SU-DHL-6 (cell line): ENCODE results near the gene CEP164.

Source experiments
- CTCF ChIP-seq: fragments of 200-600 bp; sonication (generic); IDR thresholded peaks from one replicate; pipeline ENCODE4 v1.5.1; 2017; ENCODE audit warnings: antibody characterized with exemption, mild to moderate bottlenecking, low read length, moderate library complexity; ENCODE audit not compliant: insufficient read depth, poor library complexity, severe bottlenecking
- EZH2phosphoT487 ChIP-seq: fragments of 200-600 bp; sonication (generic), shearing (Covaris generic); conservative IDR thresholded peaks from 2 replicates; pipeline ENCODE4 v1.6.1; 2018; ENCODE audit warnings: mild to moderate bottlenecking, antibody characterized with exemption, low read length, moderate library complexity, mixed read lengths

DNA sequence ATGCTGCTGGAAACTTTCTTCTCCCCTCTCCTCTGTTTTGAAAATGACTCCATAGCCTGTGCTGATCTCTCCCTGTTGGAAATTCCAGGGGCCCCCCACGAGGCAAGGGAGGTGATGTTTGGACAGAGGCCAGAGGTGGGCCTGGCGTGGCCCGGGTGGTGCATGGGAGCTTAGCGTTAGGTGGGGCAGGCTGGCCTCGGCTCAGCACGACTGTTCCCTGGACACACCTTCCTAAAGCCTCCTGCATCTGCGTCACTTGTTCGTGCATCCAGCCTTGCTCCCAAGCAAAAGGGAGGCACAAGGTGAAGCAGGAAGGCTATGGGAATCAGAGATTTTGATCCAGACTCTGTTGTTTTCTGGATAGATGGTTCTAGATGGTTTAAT lies 135.2 kb downstream of the CEP164 start:
- TF ChIP-seq CTCF (no peak), EZH2phosphoT487 (no peak)
